Pancreas (tissue), 10 donors: ENCODE measurements around the gene RBMS3. TPM values are rescaled to one million over a fixed set of nuclear protein-coding genes. Genes with fewer than 3 reads are reported as not detected.

ENCODE experiments used
- ATAC-seq, 4 donors: fragments of 200-7000 bp; cut with Tn5 transposase; one replicate each; pipeline versions ENCODE4 v1.8.0 to v1.9.1; 2020; ENCODE audit warnings: mild to moderate bottlenecking in 4 of 4, moderate library complexity in 4 of 4
- DNase-seq, 6 donors: peaks; one replicate each; pipeline ENCODE4 v3.0.0-alpha.2; 2020
- FAIRE-seq: peaks from 2 replicates; lab custom pipeline; 2012; peaks lifted over from hg19 to GRCh38; lab: Jason Lieb, UNC
- H3K27ac ChIP-seq, 4 donors: fragments of 200-600 bp; sonication (generic); 1 replicate in 3 of 4; 2 replicates in 1 of 4; pipeline versions ENCODE4 v1.5.0 to v1.8.0; 2020
- H3K27me3 ChIP-seq, 4 donors: fragments of 200-600 bp; one replicate each; pipeline ENCODE4 v1.8.0; 2021
- H3K36me3 ChIP-seq, 3 donors: fragments of 200-600 bp; sonication (generic) in 1 of 3; one replicate each; pipeline versions ENCODE4 v1.5.0 to v1.8.0; 2020 to 2021
- H3K4me1 ChIP-seq, 3 donors: fragments of 200-600 bp; one replicate each; pipeline ENCODE4 v1.8.0; 2021
- H3K4me3 ChIP-seq, 4 donors: fragments of 200-600 bp; sonication (generic) in 2 of 4; one replicate each; pipeline versions ENCODE4 v1.5.0 to v1.8.0; 2020 to 2021
- H3K9me3 ChIP-seq, 4 donors: fragments of 200-600 bp; one replicate each; pipeline ENCODE4 v1.8.0; 2021
- WGBS, 2 donors: extraction: QIAGEN DNeasy Blood & Tissue Kit; methylation state at CpG; one replicate each; pipeline ENCODE4 v1.1.7; 2013; 5-methylcytosine and 5-hydroxymethylcytosine counted together
- intact Hi-C, 3 donors: fragments of 100-400 bp; cut with DNase I; formaldehyde crosslinking; loops; one replicate each; pipeline versions ENCODE4 v1.11.1 to v1.14.2; 2022
- polyA plus RNA-seq, 2 donors: library from polyadenylated mRNA; stranded (reverse); fragments of 200-250 nt; gene quantifications; one replicate each; pipeline ENCODE4 v1.2.3, GENCODE V29; 2013
- total RNA-seq, 6 donors: library from RNA; stranded (reverse); fragmentation: NEBNext Ultra II Directional in 4 of 6; extraction: Animal tissue kit (Norgen Biotek cat#: 25700) in 4 of 6; gene quantifications; one replicate each; pipeline versions ENCODE4 v1.2.1 to v1.2.4, GENCODE V29; 2021 to 2023
- TF ChIP-seq, protein P1 (sequence below), 4 donors: fragments of 200-600 bp; sonication (generic) in 3 of 4; IDR thresholded peaks; one replicate each; pipeline versions ENCODE4 v1.5.0 to v1.8.0; 2021; ENCODE audit warnings: antibody characterized with exemption in 4 of 4
- donor health status: healthy with polysubstance abuse.
- donor health status: DM: no; HTN: no; CAD: no; lungs with moderate emphysema.
- donor health status: DM: no; HTN: no; CAD: no.
- donor health status: control.
- donor health status: control.
- donor health status: Bipolar disorder and iron deficiency.
- donor health status: DM: yes; HTN: yes; CAD: no.
- donor health status: DM: no; HTN: no; CAD: no.
- donor health status: DM: no; HTN: no; CAD: no.
- donor health status: DM: yes; HTN: yes; CAD: no.

RBMS3 gene
- total and polyA plus RNA-seq, 8 donors: 4.0 to 10.0 (median 6.6) TPM

DNA sequence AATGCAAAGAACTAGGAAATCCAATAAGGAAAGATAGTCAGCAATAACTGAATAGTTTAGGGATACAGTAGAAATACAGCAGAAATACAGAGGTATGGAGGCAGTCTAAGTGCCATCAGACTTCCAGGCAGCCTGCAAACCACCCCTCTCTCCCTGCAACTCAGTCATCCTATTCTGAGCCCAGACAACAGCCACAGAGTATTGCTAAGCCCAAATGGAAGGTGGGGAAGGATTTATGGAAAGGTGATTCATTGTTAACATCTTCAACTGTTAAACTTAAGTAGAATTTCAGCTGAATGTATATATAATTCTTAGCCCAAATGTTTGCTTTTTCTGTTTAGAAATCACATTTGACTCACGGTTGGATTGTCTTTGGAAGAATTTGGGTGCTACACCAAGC is 300.4 kb downstream of the RBMS3 start:
- Histone ChIP-seq H3K4me1 (no peaks in the 10 kb centered on the region), H3K27ac (no peak overlapping the region), H3K36me3 (no peaks in the 10 kb centered on the region), H3K27me3 (no peaks in the 10 kb centered on the region), H3K9me3 (no peaks in the 10 kb centered on the region), H3K4me3 (no peak overlapping the region)
- intact Hi-C loops: no loop called here
- WGBS, 2 donors: 61 to 78% methylated on average over 1 of the region's 1 CpG
- TF ChIP-seq, protein P1, sequence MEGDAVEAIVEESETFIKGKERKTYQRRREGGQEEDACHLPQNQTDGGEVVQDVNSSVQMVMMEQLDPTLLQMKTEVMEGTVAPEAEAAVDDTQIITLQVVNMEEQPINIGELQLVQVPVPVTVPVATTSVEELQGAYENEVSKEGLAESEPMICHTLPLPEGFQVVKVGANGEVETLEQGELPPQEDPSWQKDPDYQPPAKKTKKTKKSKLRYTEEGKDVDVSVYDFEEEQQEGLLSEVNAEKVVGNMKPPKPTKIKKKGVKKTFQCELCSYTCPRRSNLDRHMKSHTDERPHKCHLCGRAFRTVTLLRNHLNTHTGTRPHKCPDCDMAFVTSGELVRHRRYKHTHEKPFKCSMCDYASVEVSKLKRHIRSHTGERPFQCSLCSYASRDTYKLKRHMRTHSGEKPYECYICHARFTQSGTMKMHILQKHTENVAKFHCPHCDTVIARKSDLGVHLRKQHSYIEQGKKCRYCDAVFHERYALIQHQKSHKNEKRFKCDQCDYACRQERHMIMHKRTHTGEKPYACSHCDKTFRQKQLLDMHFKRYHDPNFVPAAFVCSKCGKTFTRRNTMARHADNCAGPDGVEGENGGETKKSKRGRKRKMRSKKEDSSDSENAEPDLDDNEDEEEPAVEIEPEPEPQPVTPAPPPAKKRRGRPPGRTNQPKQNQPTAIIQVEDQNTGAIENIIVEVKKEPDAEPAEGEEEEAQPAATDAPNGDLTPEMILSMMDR (IDR thresholded peaks at IDR 0.05): no peak
- no peak for DNase-seq
- no peak for ATAC-seq
- no peak for FAIRE-seq

DNA sequence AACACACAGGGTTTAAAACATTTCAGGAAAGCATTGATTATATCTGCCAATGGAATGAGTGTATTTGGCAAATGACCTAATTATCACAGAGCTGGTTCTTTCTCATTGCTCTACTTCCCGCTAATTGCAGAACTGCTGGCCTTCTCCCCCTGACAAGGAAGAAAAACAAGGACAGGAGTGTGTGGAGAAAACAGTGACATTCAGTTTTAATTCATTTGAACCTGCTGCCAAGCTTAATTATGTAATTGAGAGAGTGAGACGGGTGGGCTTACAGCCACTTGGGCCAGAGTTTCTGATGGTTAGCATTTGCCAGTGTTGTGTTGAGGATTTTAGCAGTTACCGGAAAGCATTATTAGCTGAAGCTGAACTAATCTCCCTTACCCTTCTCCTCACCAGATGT is 301.4 kb downstream of the RBMS3 start:
- WGBS, 2 donors: 47 to 49% methylated on average over 3 of the region's 3 CpGs
- Histone ChIP-seq H3K36me3 (no peaks in the 10 kb centered on the region), H3K4me1 (no peaks in the 10 kb centered on the region), H3K27me3 (no peaks in the 10 kb centered on the region), H3K4me3 (no peak overlapping the region), H3K9me3 (no peaks in the 10 kb centered on the region), H3K27ac (no peak overlapping the region)
- no peak for DNase-seq
- ATAC-seq: no peak
- TF ChIP-seq, protein P1 (IDR thresholded peaks at IDR 0.05): no peak
- intact Hi-C loops: no loop called here
- FAIRE-seq: no peak

DNA sequence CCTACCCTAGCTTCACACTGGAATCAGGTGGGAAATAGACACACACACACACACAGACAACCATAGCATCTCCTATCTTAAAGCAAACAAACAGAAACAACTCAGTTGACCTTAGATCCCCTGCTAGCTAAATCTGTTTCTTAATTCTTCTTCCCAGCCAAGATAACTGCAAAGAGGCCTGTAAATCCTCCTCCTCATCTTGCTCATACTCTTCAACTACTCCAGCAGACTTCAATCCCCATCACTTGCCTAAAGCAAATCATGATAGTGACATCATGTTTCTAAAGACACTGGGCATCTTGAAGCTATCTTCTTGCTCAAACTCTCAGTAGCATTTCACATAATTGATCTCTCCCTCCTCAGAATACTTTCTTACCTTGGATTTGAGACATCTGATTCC is 303.0 kb downstream of the RBMS3 start:
- intact Hi-C loops: no loop called here
- Histone ChIP-seq H3K4me3 (no peak overlapping the region), H3K9me3 (no peaks in the 10 kb centered on the region), H3K27me3 (no peaks in the 10 kb centered on the region), H3K36me3 (no peaks in the 10 kb centered on the region), H3K4me1 (no peaks in the 10 kb centered on the region), H3K27ac (no peak overlapping the region)
- ATAC-seq (no peak), DNase-seq (no peak), FAIRE-seq (no peak)
- TF ChIP-seq, protein P1 (IDR thresholded peaks at IDR 0.05): no peak

DNA sequence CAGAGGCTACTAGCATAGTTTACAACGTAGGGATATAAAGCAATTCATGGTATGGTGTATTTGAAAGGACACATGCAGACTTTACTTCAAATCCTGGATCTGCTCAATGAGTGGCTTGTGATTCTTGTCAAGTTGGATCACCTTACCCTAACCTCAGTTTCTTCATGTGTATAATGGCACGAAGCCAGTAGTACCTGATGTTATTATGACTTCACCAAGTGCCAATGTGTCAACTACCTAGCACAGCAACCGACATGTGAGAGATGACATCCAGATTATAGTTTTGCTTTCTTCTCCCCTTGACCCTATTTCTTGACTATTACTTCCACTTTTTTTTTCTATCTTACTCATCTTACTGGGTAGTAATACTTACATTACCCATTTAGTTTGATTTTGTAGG is 304.5 kb downstream of the RBMS3 start:
- FAIRE-seq: no peak
- Histone ChIP-seq H3K36me3 (no peaks in the 10 kb centered on the region), H3K27me3 (no peaks in the 10 kb centered on the region), H3K9me3 (no peaks in the 10 kb centered on the region), H3K27ac (no peak overlapping the region), H3K4me1 (peaks cover 0 to 3% (median 0%) of the 10 kb centered on the region in 3 donors), H3K4me3 (no peak overlapping the region)
- WGBS, 2 donors: 59 to 79% methylated on average over 3 of the region's 3 CpGs
- no peak for DNase-seq
- ATAC-seq: no peak
- TF ChIP-seq, protein P1 (IDR thresholded peaks at IDR 0.05): no peak
- intact Hi-C loops: no loop called here

DNA sequence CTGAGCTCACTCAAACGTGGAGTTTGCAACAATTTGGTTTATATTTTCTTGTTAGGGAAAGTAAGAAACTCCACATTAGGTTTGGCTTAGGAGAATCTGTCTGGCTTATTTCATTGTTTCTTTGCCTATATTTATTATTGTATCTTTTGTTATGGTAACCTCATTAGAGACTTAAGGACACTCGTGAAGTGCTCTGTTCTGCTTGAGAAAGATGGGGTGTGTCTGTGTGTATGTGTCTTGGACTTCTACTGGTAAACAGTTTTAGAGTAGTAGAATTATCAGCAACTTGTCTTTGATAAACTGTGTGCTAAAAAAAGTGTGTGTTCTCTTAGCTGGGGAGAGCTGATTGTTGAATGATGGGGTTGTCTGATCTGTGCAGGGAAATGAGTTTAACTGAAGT is 306.5 kb downstream of the RBMS3 start:
- 47 to 70% methylated on average over 2 of the region's 2 CpGs for WGBS, 2 donors
- H3K27ac ChIP-seq: no peak overlapping the region
- H3K4me1 ChIP-seq: peaks cover 0 to 3% (median 0%) of the 10 kb centered on the region in 3 donors
- TF ChIP-seq, protein P1 (IDR thresholded peaks at IDR 0.05): no peak
- intact Hi-C loops: no loop called here
- ATAC-seq (no peak), DNase-seq (no peak), FAIRE-seq (no peak)
- H3K27me3 ChIP-seq: no peaks in the 10 kb centered on the region
- H3K36me3 ChIP-seq: no peaks in the 10 kb centered on the region
- H3K4me3 ChIP-seq: no peak overlapping the region
- H3K9me3 ChIP-seq: no peaks in the 10 kb centered on the region
